Lung microvascular endothelial cell (primary cell): ENCODE results near the gene KIRREL3. TPM values are rescaled to one million over a fixed set of nuclear protein-coding genes. Genes with fewer than 3 reads are reported as not detected.

Source experiments
- DNase-seq, 2 donors: peaks; one replicate each; pipeline versions ENCODE4 v3.0.0 to v3.0.0-alpha.2; 2010; ENCODE audit warnings: low read depth in 2 of 2
- total RNA-seq: library from RNA; depleted of rRNA; stranded (reverse); fragments of >200 nt; gene quantifications from 2 replicates; pipeline ENCODE4 v1.2.1, GENCODE V29; 2014

Gene KIRREL3
- total RNA-seq, 1 donor from 2014 or later, result under 0.01 TPM

- no peak for DNase-seq
Measured at GRCh38 chr11:126997641-126998040, 2.9 kb downstream of the KIRREL3 start.

- no peak for DNase-seq
Measured at GRCh38 chr11:126997196-126997595, 3.4 kb downstream of the KIRREL3 start.

GRCh38 chr11:126996036-126996804 lies 4.3 kb downstream of the KIRREL3 start:
- DNase-seq, result no peak

- DNase-seq, result no peak
Measured at GRCh38 chr11:126993599-126993998, 7.0 kb downstream of the KIRREL3 start.

GRCh38 chr11:126992804-126993111 lies 7.8 kb downstream of the KIRREL3 start:
- DNase-seq, result no peak

- DNase-seq, result no peak
Measured at GRCh38 chr11:126992065-126992803, 8.3 kb downstream of the KIRREL3 start.

- no peak for DNase-seq
Measured at GRCh38 chr11:126991596-126991995, 9.0 kb downstream of the KIRREL3 start.

- DNase-seq, result no peak
Measured at GRCh38 chr11:126990716-126991480, 9.7 kb downstream of the KIRREL3 start.

- DNase-seq, result peak; percentile 58 to 69
Measured at GRCh38 chr11:126989942-126990715, 10.4 kb downstream of the KIRREL3 start.

GRCh38 chr11:126988655-126989054 lies 11.9 kb downstream of the KIRREL3 start:
- no peak for DNase-seq

GRCh38 chr11:126981635-126982034 lies 18.9 kb downstream of the KIRREL3 start:
- no peak for DNase-seq

- no peak for DNase-seq
Measured at GRCh38 chr11:126978911-126979310, 21.7 kb downstream of the KIRREL3 start.

GRCh38 chr11:126978165-126978564 lies 22.4 kb downstream of the KIRREL3 start:
- DNase-seq, result no peak

- DNase-seq, result no peak
Measured at GRCh38 chr11:126973051-126973450, 27.5 kb downstream of the KIRREL3 start.

GRCh38 chr11:126971305-126971704 lies 29.3 kb downstream of the KIRREL3 start:
- DNase-seq, result no peak

GRCh38 chr11:126969865-126970479 lies 30.6 kb downstream of the KIRREL3 start:
- no peak for DNase-seq

GRCh38 chr11:126968915-126969314 lies 31.7 kb downstream of the KIRREL3 start:
- no peak for DNase-seq

- DNase-seq, result no peak
Measured at GRCh38 chr11:126965331-126965730, 35.2 kb downstream of the KIRREL3 start.

GRCh38 chr11:126963603-126964363 lies 36.8 kb downstream of the KIRREL3 start:
- no peak for DNase-seq

GRCh38 chr11:126963115-126963514 lies 37.5 kb downstream of the KIRREL3 start:
- DNase-seq, result no peak
